Lung (tissue), 12 donors: ENCODE measurements around the gene PCDHGA3. TPM values are rescaled to one million over a fixed set of nuclear protein-coding genes. Genes with fewer than 3 reads are reported as not detected.

Experiments used
- ATAC-seq: fragments of 200-7000 bp; cut with Tn5 transposase; one replicate; pipeline ENCODE4 v1.9.1; 2020; ENCODE audit warnings: moderate number of reproducible peaks; ENCODE audit not compliant: insufficient read depth, low FRiP score
- DNase-seq, 3 donors: peaks; one replicate each; pipeline ENCODE4 v3.0.0-alpha.2; 2013 to 2017
- H3K27ac ChIP-seq, 2 donors: one replicate each; pipeline ENCODE4 v1.5.1; 2013; ENCODE audit warnings: mild to moderate bottlenecking in 2 of 2, moderate library complexity in 2 of 2, control low read depth in 1 of 2, inconsistent platforms in 1 of 2, low read depth in 1 of 2, low read length in 1 of 2
- H3K27me3 ChIP-seq, 3 donors: one replicate each; pipeline ENCODE4 v1.5.1; 2013; ENCODE audit warnings: low read length in 2 of 3; ENCODE audit not compliant: control insufficient read depth in 3 of 3, insufficient read depth in 3 of 3
- H3K36me3 ChIP-seq, 4 donors: one replicate each; pipeline ENCODE4 v1.5.1; 2013; ENCODE audit warnings: low read length in 4 of 4, mild to moderate bottlenecking in 1 of 4, moderate library complexity in 1 of 4; ENCODE audit not compliant: control insufficient read depth in 4 of 4, insufficient read depth in 4 of 4
- H3K4me1 ChIP-seq, 5 donors: one replicate each; pipeline ENCODE4 v1.5.1; 2013; ENCODE audit warnings: low read length in 5 of 5, mild to moderate bottlenecking in 2 of 5, moderate library complexity in 1 of 5; ENCODE audit not compliant: control insufficient read depth in 5 of 5, insufficient read depth in 5 of 5
- H3K4me3 ChIP-seq: one replicate; pipeline ENCODE4 v1.5.1; 2013; ENCODE audit warnings: mild to moderate bottlenecking, control low read depth, moderate library complexity
- H3K9ac ChIP-seq, 2 donors: one replicate each; pipeline ENCODE4 v1.5.1; 2013; ENCODE audit warnings: low read length in 2 of 2, control low read depth in 1 of 2; ENCODE audit not compliant: insufficient read depth in 1 of 2
- H3K9me3 ChIP-seq, 4 donors: one replicate each; pipeline ENCODE4 v1.5.1; 2013; ENCODE audit warnings: low read length in 3 of 4, mild to moderate bottlenecking in 1 of 4, moderate library complexity in 1 of 4; ENCODE audit not compliant: control insufficient read depth in 4 of 4, insufficient read depth in 3 of 4
- CTCF ChIP-seq: IDR thresholded peaks from 2 replicates; pipeline ENCODE4 v1.5.1; 2012; ENCODE audit warnings: mild to moderate bottlenecking; ENCODE audit errors: control extremely low read depth, extremely low read depth
- WGBS, 2 donors: extraction: QIAGEN DNeasy Blood & Tissue Kit; methylation state at CpG; one replicate each; pipeline ENCODE4 v1.1.7; 2013; 5-methylcytosine and 5-hydroxymethylcytosine counted together
- polyA plus RNA-seq, 2 donors: library from polyadenylated mRNA; stranded (reverse); fragments of 200-250 nt; gene quantifications; one replicate each; pipeline ENCODE4 v1.2.1, GENCODE V29; 2013
- total RNA-seq, 2 donors: library from RNA; depleted of rRNA in 1 of 2; stranded (reverse); fragments of >200 nt in 1 of 2; gene quantifications; one replicate each; pipeline ENCODE4 v1.2.1, GENCODE V29; 2014 to 2021
- donor health status: control.
- donor health status: control.
- donor health status: Bipolar disorder and iron deficiency.
- donor health status: healthy.
- donor health status: DM: yes; HTN: yes; CAD: no.

Gene PCDHGA3
- total and polyA plus RNA-seq, 4 donors: 0.26 to 5.1 (median 1.3) TPM

- 44 to 50% methylated on average over 19 of the region's 19 CpGs for WGBS, 2 donors
- Histone ChIP-seq H3K36me3 (peaks cover 0 to 3% (median 0%) of the 10 kb centered on the region in 4 donors), H3K4me1 (no peaks in the 10 kb centered on the region), H3K27ac (no peak overlapping the region), H3K9me3 (peaks cover 11 to 50% (median 26%) of the 10 kb centered on the region in 4 donors), H3K4me3 (no peak overlapping the region), H3K9ac (no peak overlapping the region), H3K27me3 (no peaks in the 10 kb centered on the region)
- DNase-seq (no peak), ATAC-seq (no peak)
- TF ChIP-seq CTCF: no peak
Measured at GRCh38 chr5:141356950-141357349, 13.3 kb downstream of the PCDHGA3 start.

- WGBS, 2 donors: 18 to 20% methylated on average over 24 of the region's 24 CpGs
- H3K9ac ChIP-seq: no peak within 1 kb of the TSS
- H3K4me1 ChIP-seq: peaks cover 0 to 2% (median 0%) of the 10 kb centered on the region in 5 donors
- peaks cover 0 to 3% (median 0%) of the 10 kb centered on the region in 4 donors for H3K36me3 ChIP-seq
- H3K9me3 ChIP-seq: peaks cover 11 to 55% (median 29%) of the 10 kb centered on the region in 4 donors
- no peak within 1 kb of the TSS for H3K27ac ChIP-seq
- H3K4me3 ChIP-seq: no peak within 1 kb of the TSS
- TF ChIP-seq CTCF: no peak
- peaks cover 0 to 5% (median under 1%) of the 10 kb centered on the region in 3 donors for H3K27me3 ChIP-seq
- no peak for ATAC-seq
- peak in 2 of 3 donors; percentile 43 to 44 for DNase-seq
Measured at GRCh38 chr5:141359790-141360426, 16.3 kb downstream of the PCDHGA3 start, which contains the start of gene PCDHGB2. TSS of gene PCDHGB2 (plus strand) at chr5:141359994. CDS start at chr5:141360136, 142 bp downstream.

- no peak for ATAC-seq
- peaks cover 0 to 3% (median 0%) of the 10 kb centered on the region in 4 donors for H3K36me3 ChIP-seq
- peaks cover 11 to 55% (median 33%) of the 10 kb centered on the region in 4 donors for H3K9me3 ChIP-seq
- TF ChIP-seq CTCF: no peak
- H3K4me3 ChIP-seq: no peak overlapping the region
- WGBS, 2 donors: 37 to 42% methylated on average over 15 of the region's 15 CpGs
- H3K9ac ChIP-seq: no peak overlapping the region
- H3K27ac ChIP-seq: no peak overlapping the region
- peaks cover 0 to 2% (median 0%) of the 10 kb centered on the region in 5 donors for H3K4me1 ChIP-seq
- H3K27me3 ChIP-seq: peaks cover 0 to 5% (median 3%) of the 10 kb centered on the region in 3 donors
- no peak for DNase-seq
Measured at GRCh38 chr5:141360685-141361084, 17.1 kb downstream of the PCDHGA3 start.

GRCh38 chr5:141362719-141363118, 19.1 kb downstream of the PCDHGA3 start:
- Histone ChIP-seq H3K4me1 (peaks cover 0 to 2% (median 0%) of the 10 kb centered on the region in 5 donors), H3K9me3 (peaks cover 3 to 50% (median 26%) of the 10 kb centered on the region in 4 donors), H3K9ac (no peak overlapping the region), H3K4me3 (no peak overlapping the region), H3K27me3 (peaks cover 0 to 6% (median 5%) of the 10 kb centered on the region in 3 donors), H3K27ac (no peak overlapping the region), H3K36me3 (peaks cover 0 to 3% (median 0%) of the 10 kb centered on the region in 4 donors)
- ATAC-seq (no peak), DNase-seq (no peak)
- TF ChIP-seq CTCF: no peak
